GM12892 (cell line): ENCODE data around the gene AK3.
A peak's percentile ranks its signal among the peaks of the same experiment; 100 is the strongest.
"Not testable (repeated sequence)": the region's sequence is repeated elsewhere in the genome, so short reads cannot be mapped to it uniquely, and the experiment has no call there.

Source experiments
- DNase-seq: peaks from one replicate; pipeline ENCODE4 v3.0.0; 2011; ENCODE audit not compliant: insufficient read length
- FAIRE-seq: peaks from 2 replicates; lab custom pipeline; 2011; peaks lifted over from hg19 to GRCh38; lab: Jason Lieb, UNC
- POLR2A ChIP-seq: IDR thresholded peaks from 2 replicates; pipeline ENCODE4 v1.6.1; 2011; ENCODE audit warnings: low read depth, low read length, control low read depth
- POLR2AphosphoS5 ChIP-seq: IDR thresholded peaks from 2 replicates; pipeline ENCODE4 v1.6.1; 2011; ENCODE audit warnings: low read depth, low read length, control low read depth
- TAF1 ChIP-seq: IDR thresholded peaks from 2 replicates; pipeline ENCODE4 v1.6.1; 2011; ENCODE audit warnings: low read depth, mild to moderate bottlenecking, control low read depth, low read length, borderline replicate concordance

The AK3 gene

DNA sequence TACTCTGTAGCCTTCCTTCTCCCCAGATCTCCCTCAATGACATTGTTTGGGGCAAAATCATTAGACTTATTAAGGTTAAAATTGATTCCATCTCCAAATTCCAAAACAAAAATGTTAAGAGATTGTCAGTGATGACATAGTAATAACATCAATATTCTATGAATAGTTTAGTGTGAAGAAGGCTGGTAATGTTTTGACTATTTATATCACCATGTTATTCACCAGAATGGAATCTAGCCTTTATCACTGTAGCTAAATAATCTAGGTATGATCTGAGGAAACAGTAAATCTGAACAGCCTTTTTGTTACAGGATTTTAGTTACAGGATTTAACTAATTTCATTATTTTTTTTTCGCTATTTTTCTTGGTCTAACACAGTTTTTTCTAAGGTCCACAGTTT is 79.8 kb downstream of the AK3 start:
- DNase-seq (no peak), FAIRE-seq (peak; percentile 14)
- TF ChIP-seq POLR2A (no peak), TAF1 (no peak), POLR2AphosphoS5 (no peak)

DNA sequence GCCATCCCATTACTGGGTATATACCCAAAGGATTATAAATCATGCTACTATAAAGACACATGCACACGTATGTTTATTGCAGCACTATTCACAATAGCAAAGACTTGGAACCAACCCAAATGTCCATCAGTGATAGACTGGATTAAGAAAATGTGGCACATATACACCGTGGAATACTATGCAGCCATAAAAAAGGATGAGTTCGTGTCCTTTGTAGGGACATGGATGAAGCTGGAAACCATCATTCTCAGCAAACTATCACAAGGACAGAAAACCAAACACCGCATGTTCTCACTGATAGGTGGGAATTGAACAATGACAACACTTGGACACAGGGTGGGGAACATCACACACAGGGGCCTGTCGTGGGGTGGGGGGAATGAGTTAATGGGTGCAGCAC is 80.3 kb downstream of the AK3 start:
- DNase-seq, FAIRE-seq: not testable (repeated sequence)
